Testis (tissue), 3 donors: ENCODE data around the gene PADI6. TPM values are rescaled to one million over a fixed set of nuclear protein-coding genes. Genes with fewer than 3 reads are reported as not detected.
"Not testable (repeated sequence)": the region's sequence is repeated elsewhere in the genome, so short reads cannot be mapped to it uniquely, and the experiment has no call there.

Experiments
- DNase-seq: peaks from one replicate; pipeline ENCODE4 v3.0.0-alpha.2; 2019
- H3K27ac ChIP-seq, 2 donors: fragments of 200-600 bp; sonication (generic); one replicate each; pipeline ENCODE4 v1.5.1; 2019
- H3K27me3 ChIP-seq: fragments of 200-600 bp; sonication (generic); one replicate; pipeline ENCODE4 v1.5.1; 2019
- H3K36me3 ChIP-seq: fragments of 200-600 bp; sonication (generic); one replicate; pipeline ENCODE4 v1.5.1; 2017; ENCODE audit warnings: low read depth; ENCODE audit errors: missing control alignments
- H3K4me1 ChIP-seq: fragments of 200-600 bp; sonication (generic); one replicate; pipeline ENCODE4 v1.5.1; 2019
- H3K4me3 ChIP-seq, 2 donors: fragments of 200-600 bp; sonication (generic); one replicate each; pipeline ENCODE4 v1.5.1; 2017 to 2019
- H3K9me3 ChIP-seq: fragments of 200-600 bp; sonication (generic); one replicate; pipeline ENCODE4 v1.5.1; 2017
- POLR2A ChIP-seq: fragments of 450-650 bp; IDR thresholded peaks from one replicate; pipeline ENCODE4 v1.6.1; 2017; ENCODE audit warnings: antibody characterized with exemption, mild to moderate bottlenecking, moderate library complexity
- WGBS, 2 donors: methylation state at CpG; one replicate each; pipeline ENCODE4 v1.1.5; 2018; 5-methylcytosine and 5-hydroxymethylcytosine counted together
- intact Hi-C: fragments of 100-400 bp; cut with DNase I; formaldehyde crosslinking; loops from one replicate; pipeline ENCODE4 v1.15.1; 2023; ENCODE audit warnings: low total_unique reads
- polyA plus RNA-seq: library from polyadenylated mRNA; stranded (reverse); fragments of 350-450 nt; fragmentation: Illumina TruSeq; extraction: RNeasy Lipid Tissue Mini Kit (QIAGEN cat#74804); gene quantifications from one replicate; pipeline ENCODE4 v1.2.3, GENCODE V29; 2014; ENCODE audit warnings: low read depth, low replicate concordance; ENCODE audit not compliant: insufficient read depth
- total RNA-seq, 2 donors: library from RNA; depleted of rRNA; stranded (reverse); fragments of >200 nt; gene quantifications; one replicate each; pipeline ENCODE4 v1.2.3, GENCODE V29; 2016
- TF ChIP-seq, protein P1 (sequence below), 3 experiments: fragments of 450-650 bp in 2 of 3; fragments of 200-600 bp in 1 of 3; sonication (generic) in 1 of 3; IDR thresholded peaks; one replicate each; pipeline ENCODE4 v1.5.1; 2016 to 2019; ENCODE audit warnings: antibody characterized with exemption in 3 of 3, mild to moderate bottlenecking in 2 of 3, moderate library complexity in 1 of 3

Gene PADI6
- total and polyA plus RNA-seq, 3 donors from 2014 or later, result 0.25 TPM; not detected in 2

GRCh38 chr1:17342014-17342441 lies 30.0 kb upstream of the PADI6 start:
- no peak for DNase-seq
- Histone ChIP-seq H3K27me3 (no peaks in the 10 kb centered on the region), H3K9me3 (no peaks in the 10 kb centered on the region), H3K36me3 (no peaks in the 10 kb centered on the region), H3K4me3 (no peak overlapping the region), H3K4me1 (no peaks in the 10 kb centered on the region), H3K27ac (no peak overlapping the region)
- 78 to 89% methylated on average over 4 to 17 of the region's 17 CpGs for WGBS, 2 donors
- intact Hi-C loops, result no loop called here
- TF ChIP-seq POLR2A, result no peak
- TF ChIP-seq, protein P1, sequence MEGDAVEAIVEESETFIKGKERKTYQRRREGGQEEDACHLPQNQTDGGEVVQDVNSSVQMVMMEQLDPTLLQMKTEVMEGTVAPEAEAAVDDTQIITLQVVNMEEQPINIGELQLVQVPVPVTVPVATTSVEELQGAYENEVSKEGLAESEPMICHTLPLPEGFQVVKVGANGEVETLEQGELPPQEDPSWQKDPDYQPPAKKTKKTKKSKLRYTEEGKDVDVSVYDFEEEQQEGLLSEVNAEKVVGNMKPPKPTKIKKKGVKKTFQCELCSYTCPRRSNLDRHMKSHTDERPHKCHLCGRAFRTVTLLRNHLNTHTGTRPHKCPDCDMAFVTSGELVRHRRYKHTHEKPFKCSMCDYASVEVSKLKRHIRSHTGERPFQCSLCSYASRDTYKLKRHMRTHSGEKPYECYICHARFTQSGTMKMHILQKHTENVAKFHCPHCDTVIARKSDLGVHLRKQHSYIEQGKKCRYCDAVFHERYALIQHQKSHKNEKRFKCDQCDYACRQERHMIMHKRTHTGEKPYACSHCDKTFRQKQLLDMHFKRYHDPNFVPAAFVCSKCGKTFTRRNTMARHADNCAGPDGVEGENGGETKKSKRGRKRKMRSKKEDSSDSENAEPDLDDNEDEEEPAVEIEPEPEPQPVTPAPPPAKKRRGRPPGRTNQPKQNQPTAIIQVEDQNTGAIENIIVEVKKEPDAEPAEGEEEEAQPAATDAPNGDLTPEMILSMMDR (IDR thresholded peaks at IDR 0.05), result no peak

DNA sequence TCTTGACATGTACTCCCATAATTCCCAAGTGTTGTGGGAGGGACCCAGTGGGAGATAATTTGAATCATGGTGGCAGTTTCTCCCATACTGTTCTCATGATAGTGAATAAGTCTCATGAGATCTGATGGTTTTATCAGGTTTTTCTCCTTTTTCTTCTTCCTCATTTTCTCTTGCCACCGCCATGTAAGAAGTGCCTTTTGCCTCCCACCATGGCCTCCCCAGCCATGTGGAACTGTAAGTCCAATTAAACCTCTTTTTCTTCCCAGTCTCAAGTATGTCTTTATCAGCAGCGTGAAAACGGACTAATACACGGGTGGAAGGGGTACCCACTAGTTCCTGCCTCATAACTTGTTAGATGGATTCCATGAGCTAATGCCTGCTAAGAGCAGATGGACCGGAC lies 26.5 kb upstream of the PADI6 start:
- H3K27ac ChIP-seq, H3K36me3 ChIP-seq, H3K27me3 ChIP-seq, H3K4me1 ChIP-seq, DNase-seq, intact Hi-C loops, H3K4me3 ChIP-seq, H3K9me3 ChIP-seq: not testable (repeated sequence)
- WGBS, 2 donors, result 91 to 94% methylated on average over 5 of the region's 5 CpGs

DNA sequence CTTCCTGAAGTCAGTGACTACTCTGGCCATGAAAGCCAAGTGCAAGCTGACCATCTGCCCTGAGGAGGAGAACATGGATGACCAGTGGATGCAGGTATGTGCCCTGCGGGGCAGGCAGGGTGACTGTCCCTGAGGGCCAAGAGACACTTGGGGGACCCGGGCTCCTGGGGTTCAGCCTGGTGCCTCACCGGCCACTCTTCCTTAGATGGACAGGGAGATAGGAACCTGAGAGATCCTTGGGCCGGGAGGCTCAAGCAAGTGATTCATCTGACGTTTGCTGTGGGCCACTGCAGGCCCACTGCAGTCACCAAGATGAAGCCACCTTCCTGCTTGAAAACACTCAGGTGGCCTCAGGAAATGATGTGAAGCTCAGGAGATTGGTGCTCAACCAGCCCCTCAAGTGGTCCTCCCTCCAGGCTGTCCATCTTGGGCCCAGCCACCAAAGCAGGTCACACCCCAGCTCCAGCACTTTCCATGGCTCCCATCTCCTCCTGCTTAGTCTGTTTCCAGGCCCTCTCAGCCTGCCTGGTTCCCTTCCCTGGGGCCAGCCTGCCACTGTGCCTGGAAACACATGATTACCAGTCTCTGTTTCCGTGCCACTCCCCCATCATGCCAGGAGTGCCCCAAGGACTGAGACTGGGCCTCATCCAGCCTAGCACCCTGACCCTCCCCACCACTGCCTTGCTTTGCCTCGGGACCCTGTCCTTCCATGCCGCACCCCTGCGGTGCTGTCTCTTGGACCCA lies 25.8 kb upstream of the PADI6 start:
- no peak overlapping the region for H3K27ac ChIP-seq
- intact Hi-C loops, result no loop called here
- H3K9me3 ChIP-seq, result no peaks in the 10 kb centered on the region
- H3K4me3 ChIP-seq, result no peak overlapping the region
- 87 to 88% methylated on average over 5 to 9 of the region's 9 CpGs for WGBS, 2 donors
- H3K27me3 ChIP-seq, result no peaks in the 10 kb centered on the region
- TF ChIP-seq, protein P1 (IDR thresholded peaks at IDR 0.05), result no peak
- no peak for TF ChIP-seq POLR2A
- H3K4me1 ChIP-seq, result no peaks in the 10 kb centered on the region
- no peaks in the 10 kb centered on the region for H3K36me3 ChIP-seq
- DNase-seq, result no peak

DNA sequence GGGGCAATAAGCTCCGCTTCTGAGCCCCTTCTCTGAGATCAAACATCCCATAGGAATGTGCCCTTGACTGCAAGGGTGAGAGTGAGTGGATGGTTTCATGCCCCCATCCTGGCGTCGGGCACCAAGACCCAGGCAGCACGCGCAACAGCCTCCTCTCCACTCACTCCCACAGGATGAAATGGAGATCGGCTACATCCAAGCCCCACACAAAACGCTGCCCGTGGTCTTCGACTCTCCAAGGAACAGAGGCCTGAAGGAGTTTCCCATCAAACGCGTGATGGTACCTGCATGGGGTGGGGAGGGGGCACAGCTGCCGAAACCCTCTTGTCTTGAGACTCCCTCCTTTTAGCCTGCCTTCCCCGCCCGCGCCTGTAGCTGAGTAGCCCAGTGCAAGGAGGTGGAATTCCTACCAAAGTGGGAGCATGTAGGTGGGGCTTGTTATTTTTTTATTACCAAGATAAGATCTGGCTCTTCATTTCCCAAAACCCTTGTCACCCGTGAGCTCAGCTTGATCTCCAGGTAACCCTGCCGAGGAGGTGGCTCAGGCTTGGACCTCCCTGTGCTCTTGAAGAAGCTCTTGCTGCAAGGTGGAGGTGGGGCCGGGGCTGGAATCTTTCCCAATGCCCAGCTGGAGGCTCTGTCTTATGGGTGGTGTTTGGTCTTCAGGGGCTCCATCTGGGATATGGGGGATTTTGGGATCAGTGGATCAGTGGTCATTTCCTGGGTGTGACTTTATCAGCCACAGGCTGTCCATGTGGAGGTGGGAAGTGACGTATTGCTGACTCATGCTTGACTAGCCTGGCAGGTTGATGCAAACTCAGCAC lies 24.0 kb upstream of the PADI6 start:
- DNase-seq, result no peak
- Histone ChIP-seq H3K4me3 (no peak overlapping the region), H3K27ac (no peak overlapping the region), H3K9me3 (no peaks in the 10 kb centered on the region), H3K4me1 (no peaks in the 10 kb centered on the region), H3K36me3 (no peaks in the 10 kb centered on the region), H3K27me3 (no peaks in the 10 kb centered on the region)
- WGBS, 2 donors, result 60 to 68% methylated on average over 15 to 19 of the region's 19 CpGs
- TF ChIP-seq POLR2A, result no peak
- TF ChIP-seq, protein P1 (IDR thresholded peaks at IDR 0.05), result no peak
- intact Hi-C loops, result no loop called here

- intact Hi-C loops, result no loop called here
- Histone ChIP-seq H3K4me1 (no peaks in the 10 kb centered on the region), H3K4me3 (no peak overlapping the region), H3K27me3 (no peaks in the 10 kb centered on the region), H3K9me3 (no peaks in the 10 kb centered on the region), H3K36me3 (no peaks in the 10 kb centered on the region), H3K27ac (no peak overlapping the region)
- DNase-seq, result no peak
- TF ChIP-seq, protein P1 (IDR thresholded peaks at IDR 0.05), result no peak
- TF ChIP-seq POLR2A, result no peak
- 61 to 81% methylated on average over 14 of the region's 14 CpGs for WGBS, 2 donors
Observed at GRCh38 chr1:17348593-17349234, 23.3 kb upstream of the PADI6 start.
